SHP77 treated with DMSO at 0.1 percent for 48 hours (cell line): ENCODE measurements around the gene GPS2.
A peak's percentile ranks its signal among the peaks of the same experiment; 100 is the strongest.

ENCODE experiments used
- DNase-seq: peaks from one replicate; lab custom pipeline; 2025; lab: John Stamatoyannopoulos, UW

GPS2 gene

GRCh38 chr17:7293159-7293558 lies 22.0 kb downstream of the GPS2 start:
- DNase-seq, result no peak

DNA sequence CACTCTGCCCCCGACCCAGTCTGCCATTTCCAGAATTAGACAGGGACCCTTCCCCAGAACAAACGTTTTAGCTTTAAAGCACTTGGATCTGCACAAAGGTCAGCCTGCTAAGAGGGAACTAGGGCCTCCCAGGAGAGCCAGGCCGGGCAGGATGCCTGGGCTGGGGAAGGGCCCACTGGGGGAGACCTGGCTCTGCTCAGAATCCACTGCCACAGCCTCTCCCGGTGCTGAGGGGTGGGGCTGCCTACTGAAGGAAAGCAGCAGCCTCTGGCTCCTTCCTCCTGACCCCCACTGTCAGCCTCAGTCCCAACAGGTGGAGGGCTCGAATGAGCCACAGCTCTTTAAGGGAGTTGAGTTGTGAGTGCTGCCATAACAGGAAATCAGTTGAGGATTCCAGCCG lies 22.4 kb downstream of the GPS2 start:
- DNase-seq, result no peak

- no peak for DNase-seq
Observed at GRCh38 chr17:7292194-7292593, 23.0 kb downstream of the GPS2 start.

- no peak for DNase-seq
Observed at GRCh38 chr17:7290685-7291084, 24.5 kb downstream of the GPS2 start.

DNA sequence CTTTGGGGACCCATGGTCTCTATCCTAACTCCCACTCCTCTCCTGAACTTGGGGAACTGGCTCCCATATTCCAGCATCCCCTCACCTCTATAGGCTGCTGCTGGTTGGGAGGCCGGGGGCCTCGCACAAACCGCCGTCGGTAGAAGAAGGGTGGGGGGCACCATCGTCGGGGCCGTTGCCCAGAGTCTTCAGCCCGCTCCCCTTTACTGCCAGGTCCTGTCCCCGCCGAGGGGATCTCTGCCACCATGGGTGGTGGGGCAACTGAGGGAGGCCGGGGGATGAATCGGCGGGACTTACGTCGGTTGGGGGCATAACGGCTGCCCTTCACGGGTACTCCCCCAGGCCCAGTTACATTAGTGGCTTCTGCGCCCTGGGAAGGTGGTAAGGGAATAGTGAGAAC lies 25.0 kb downstream of the GPS2 start:
- DNase-seq, result no peak

DNA sequence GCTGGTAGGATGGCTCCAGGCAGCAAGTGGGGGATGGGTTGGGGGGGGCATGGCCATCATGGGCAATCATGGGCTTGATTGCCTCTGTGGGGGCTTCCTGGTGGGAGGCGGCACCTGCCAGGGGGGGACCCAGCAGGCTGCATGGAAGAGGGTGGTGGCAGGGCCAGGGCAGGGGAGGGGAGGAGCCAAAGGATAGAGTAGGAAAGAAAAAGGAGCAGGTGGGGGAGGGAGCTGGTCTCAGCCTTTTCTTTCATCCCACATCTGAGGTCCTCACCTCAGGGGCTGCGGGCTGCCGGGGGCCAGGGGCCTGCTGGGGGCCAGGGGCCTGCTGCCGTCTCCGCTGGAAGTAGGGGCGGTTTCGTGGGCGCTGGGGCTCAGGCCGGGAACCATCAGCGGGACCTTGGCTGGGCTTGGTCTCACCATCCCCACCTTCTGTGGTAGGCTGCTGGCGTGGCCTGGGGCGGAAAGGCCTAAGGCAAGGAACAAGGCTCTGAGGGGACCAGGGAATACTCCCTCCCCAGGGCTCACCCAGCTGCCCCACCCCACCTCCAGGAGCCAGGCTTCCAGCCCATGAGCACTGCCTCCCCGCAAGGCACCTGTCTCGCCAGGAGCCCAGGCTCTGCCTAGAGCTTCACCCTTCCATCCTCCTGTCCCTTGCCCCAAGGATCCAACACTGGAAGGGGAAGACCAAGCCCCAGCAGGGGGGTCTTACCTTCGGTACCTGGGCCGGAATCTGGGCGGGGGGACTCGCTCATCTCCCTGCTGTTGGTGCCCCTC lies 25.7 kb downstream of the GPS2 start:
- no peak for DNase-seq

GRCh38 chr17:7285679-7286078 lies 29.5 kb downstream of the GPS2 start:
- DNase-seq, result no peak

GRCh38 chr17:7284911-7285310 lies 30.2 kb downstream of the GPS2 start:
- no peak for DNase-seq

DNA sequence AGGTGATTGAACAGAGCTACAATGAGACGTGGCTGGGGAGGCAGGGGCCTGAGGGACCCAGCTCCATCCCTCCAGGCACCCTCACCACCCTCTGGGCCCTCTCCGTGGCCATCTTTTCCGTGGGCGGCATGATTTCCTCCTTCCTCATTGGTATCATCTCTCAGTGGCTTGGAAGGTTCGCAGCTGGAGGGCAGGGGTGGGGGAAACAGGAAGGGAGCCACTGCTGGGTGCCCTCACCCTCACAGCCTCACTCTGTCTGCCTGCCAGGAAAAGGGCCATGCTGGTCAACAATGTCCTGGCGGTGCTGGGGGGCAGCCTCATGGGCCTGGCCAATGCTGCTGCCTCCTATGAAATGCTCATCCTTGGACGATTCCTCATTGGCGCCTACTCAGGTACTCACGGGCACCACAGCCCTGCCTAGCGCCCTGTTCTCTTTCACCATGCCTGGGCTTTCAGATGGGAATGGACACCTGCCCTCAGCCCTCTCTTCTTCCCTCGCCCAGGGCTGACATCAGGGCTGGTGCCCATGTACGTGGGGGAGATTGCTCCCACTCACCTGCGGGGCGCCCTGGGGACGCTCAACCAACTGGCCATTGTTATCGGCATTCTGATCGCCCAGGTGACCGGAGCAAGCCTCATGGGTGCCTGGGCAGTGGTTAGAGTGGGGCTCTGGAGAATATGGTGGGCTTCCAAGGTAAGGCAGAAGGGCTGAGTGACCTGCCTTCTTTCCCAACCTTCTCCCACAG lies 31.5 kb downstream of the GPS2 start:
- DNase-seq, result no peak

DNA sequence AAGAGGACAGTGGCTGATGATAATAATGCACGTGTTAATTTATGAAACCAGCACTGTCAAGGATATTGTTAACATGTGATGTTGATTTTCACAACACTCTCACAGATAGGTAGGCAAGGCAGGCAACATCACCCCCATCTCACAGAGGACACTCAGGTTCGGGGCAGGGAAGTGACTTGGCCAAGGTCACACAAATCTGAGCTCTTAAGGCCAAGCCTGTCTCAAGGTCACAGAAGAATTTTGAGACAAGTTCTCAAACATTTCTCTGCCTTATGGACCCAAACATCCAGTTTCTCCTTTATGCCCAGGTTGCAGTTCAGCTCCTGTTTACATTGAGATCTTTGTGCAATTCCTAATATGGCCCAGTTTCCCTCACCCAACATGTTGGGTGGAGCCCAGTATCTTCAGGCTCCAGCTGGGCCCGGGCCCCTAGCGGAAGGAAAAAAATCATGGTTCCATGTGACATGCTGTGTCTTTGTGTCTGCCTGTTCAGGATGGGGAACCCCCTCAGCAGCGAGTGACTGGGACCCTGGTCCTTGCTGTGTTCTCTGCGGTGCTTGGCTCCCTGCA lies 32.3 kb downstream of the GPS2 start:
- DNase-seq, result no peak

- no peak for DNase-seq
Observed at GRCh38 chr17:7281953-7282751, 33.0 kb downstream of the GPS2 start.

GRCh38 chr17:7281074-7281952 lies 33.8 kb downstream of the GPS2 start, which contains the start of gene SLC2A4:
Gene SLC2A4, plus strand, starts transcription at chr17:7281718. Its CDS starts 217 bp downstream, at chr17:7281935.
- DNase-seq, result peak; percentile 89

DNA sequence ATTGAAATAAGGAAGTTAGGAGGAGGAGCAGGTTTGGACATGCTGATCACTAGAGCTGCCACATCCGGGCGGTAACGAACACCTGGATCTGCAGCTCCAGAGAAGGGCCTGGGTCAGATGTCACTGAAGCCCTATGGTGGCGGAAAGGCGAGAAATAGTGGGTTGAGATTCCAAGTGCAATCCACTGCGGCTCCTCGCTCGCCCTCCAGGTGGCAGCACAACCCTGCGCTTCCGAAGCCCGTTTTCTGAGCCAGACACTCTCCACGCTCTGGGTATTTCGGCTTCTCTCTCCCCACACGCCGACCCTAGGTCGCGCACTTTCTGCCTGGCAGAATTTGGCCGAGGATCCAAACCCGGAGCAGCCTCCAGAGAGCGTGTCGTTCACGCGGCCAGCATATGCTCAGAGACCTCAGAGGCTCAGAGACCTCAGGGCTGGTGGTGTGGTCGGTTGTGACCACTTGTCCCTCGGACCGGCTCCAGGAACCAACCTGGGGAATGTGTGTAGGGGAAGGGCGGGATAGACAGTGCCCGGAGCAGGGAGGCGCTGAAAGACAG lies 34.6 kb downstream of the GPS2 start:
- peak; percentile 94 for DNase-seq

DNA sequence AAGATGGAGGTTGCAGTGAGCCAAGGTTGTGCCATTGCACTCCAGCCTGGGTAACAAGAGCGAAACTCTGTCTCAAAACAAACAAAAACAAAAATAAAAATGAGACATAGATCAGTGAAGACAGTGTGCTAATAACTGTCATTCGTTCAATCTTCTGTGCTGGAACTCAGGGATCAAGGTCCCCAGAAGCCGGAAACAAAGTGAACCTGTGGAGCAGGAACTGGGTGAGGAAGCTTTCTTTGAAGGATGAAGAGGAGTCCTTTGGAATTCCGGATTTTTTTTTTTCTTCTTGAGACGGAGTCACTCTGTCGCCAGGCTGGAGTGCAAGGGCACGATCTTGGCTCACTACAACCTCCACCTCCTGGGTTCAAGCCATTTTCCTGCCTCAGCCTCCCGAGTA lies 35.7 kb downstream of the GPS2 start:
- DNase-seq, result no peak

GRCh38 chr17:7266784-7267183 lies 48.4 kb downstream of the GPS2 start:
- no peak for DNase-seq

DNA sequence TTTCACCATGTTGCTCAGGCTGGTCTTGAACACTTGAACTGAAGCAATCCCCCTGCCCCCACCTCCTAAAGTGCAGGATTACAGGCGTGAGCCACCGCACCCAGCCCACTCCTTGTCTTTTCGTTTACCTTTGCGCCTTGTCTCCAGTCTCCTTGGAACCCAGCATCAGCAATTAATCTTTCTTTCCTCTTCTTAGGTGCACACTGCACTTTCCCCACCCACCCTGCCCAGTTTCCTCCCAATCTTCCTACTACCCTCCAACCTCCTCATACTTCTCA lies 51.4 kb downstream of the GPS2 start:
- no peak for DNase-seq

DNA sequence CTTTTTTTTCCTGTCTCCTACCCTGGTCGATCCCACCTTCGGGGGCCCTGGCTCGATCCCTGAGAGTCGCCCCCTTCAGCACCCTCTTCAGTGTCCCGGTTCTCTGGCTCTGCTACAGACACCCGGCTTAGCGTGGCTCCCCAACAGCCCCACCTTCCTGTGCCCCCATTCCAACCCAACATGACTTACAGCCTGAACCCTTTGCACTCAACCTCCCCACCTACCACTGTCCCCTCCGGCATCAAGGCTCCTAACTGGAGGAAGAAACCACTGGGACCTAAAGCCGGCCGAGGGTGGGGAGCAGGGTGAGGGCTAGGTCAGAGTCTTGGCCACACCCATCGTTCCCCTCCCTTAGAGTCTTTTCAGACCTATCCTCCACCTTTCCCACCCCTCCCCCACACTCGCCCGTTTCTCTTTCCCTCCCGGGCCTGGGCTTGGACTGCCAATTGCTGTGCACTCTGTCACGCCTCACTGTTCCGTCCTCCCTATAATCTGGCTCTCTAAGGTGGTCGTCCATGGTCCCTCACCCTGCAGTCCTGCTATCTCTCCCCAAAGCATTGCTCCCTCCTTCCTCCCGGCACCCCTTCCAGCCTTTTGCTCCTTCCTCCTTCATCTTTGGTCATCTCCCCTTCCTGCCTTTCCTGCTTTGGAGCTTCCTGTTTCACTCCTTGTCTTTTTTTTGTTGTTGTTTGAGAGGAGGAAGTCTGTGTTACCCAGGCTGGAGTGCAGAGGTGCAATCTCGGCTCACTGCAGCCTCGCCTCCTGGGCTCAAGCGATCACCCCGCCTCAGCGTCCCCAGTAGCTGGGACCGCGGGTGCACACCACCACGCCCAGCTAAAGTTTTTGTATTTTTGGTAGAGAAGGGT lies 52.0 kb downstream of the GPS2 start:
- DNase-seq, result no peak
